GM23248 (cell line): ENCODE data around the gene NEDD9.

Experiments
- EZH2 ChIP-seq: fragments of 200-600 bp; sonication (generic); IDR thresholded peaks from 2 replicates; pipeline ENCODE4 v1.6.1; 2018; ENCODE audit warnings: antibody characterized with exemption, mild to moderate bottlenecking; ENCODE audit not compliant: insufficient read depth, poor library complexity, severe bottlenecking
- EZH2phosphoT487 ChIP-seq: fragments of 200-600 bp; sonication (generic); IDR thresholded peaks from 2 replicates; pipeline ENCODE4 v1.6.1; 2018; ENCODE audit warnings: antibody characterized with exemption, moderate library complexity, mild to moderate bottlenecking, low read depth; ENCODE audit not compliant: insufficient read depth

DNA sequence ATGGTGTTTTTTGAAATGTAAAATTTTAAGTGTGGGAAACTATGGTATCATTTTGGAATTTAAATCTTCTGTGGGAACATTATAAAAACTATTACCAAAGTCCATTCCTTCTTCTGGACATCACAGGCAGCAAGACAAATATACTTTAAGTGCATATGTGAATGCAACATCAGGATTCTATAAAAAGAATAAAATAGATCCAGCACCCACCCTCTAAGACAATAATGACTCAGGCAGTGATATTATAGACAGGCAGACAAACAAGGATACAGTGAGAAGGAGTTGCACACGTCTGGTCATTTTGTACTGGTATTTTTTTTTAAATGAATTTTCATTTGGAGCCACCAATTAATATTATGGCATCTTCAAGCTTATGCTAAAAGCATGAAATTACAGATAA, 21.1 kb upstream of the NEDD9 start:
- no peak for TF ChIP-seq EZH2
- TF ChIP-seq EZH2phosphoT487, result no peak
